SU-DHL-6 (cell line): ENCODE data around the gene PKD1L1.

ENCODE experiments used
- EZH2phosphoT487 ChIP-seq: fragments of 200-600 bp; sonication (generic), shearing (Covaris generic); conservative IDR thresholded peaks from 2 replicates; pipeline ENCODE4 v1.6.1; 2018; ENCODE audit warnings: mild to moderate bottlenecking, antibody characterized with exemption, low read length, moderate library complexity, mixed read lengths
- TF ChIP-seq, protein P1 (sequence below): fragments of 200-600 bp; sonication (generic); IDR thresholded peaks from one replicate; pipeline ENCODE4 v1.5.1; 2017; ENCODE audit warnings: antibody characterized with exemption, mild to moderate bottlenecking, low read length, moderate library complexity; ENCODE audit not compliant: insufficient read depth, poor library complexity, severe bottlenecking

DNA sequence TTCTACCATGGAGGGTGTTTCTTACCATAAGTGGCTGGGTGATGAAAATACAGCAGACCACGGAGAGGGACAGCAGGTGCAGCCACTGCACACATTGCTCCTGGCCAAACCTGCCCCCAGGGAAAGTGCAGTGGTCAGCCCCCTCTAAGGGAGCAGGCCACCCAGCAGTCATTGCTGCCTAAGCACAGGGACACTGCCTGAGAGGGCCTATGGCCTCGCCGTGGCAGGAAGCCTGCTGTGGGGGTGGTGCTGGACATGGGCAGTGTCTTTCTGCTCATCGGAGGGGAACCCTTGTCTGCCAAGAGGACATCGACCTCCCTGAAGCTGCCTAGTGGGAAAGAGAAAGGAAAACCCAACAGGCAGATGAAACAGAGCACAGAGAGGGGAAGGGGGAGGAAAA is 118.3 kb downstream of the PKD1L1 start:
- TF ChIP-seq, protein P1, sequence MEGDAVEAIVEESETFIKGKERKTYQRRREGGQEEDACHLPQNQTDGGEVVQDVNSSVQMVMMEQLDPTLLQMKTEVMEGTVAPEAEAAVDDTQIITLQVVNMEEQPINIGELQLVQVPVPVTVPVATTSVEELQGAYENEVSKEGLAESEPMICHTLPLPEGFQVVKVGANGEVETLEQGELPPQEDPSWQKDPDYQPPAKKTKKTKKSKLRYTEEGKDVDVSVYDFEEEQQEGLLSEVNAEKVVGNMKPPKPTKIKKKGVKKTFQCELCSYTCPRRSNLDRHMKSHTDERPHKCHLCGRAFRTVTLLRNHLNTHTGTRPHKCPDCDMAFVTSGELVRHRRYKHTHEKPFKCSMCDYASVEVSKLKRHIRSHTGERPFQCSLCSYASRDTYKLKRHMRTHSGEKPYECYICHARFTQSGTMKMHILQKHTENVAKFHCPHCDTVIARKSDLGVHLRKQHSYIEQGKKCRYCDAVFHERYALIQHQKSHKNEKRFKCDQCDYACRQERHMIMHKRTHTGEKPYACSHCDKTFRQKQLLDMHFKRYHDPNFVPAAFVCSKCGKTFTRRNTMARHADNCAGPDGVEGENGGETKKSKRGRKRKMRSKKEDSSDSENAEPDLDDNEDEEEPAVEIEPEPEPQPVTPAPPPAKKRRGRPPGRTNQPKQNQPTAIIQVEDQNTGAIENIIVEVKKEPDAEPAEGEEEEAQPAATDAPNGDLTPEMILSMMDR = no peak
- no peak for TF ChIP-seq EZH2phosphoT487
